Embryonic facial prominence (tissue), 1 donor: Measurements from ENCODE around the gene NRG2.

Experiments
- DNase-seq: peaks from one replicate; pipeline ENCODE4 v3.0.0-alpha.2; 2016; ENCODE audit errors: extremely low spot score

NRG2 gene

DNA sequence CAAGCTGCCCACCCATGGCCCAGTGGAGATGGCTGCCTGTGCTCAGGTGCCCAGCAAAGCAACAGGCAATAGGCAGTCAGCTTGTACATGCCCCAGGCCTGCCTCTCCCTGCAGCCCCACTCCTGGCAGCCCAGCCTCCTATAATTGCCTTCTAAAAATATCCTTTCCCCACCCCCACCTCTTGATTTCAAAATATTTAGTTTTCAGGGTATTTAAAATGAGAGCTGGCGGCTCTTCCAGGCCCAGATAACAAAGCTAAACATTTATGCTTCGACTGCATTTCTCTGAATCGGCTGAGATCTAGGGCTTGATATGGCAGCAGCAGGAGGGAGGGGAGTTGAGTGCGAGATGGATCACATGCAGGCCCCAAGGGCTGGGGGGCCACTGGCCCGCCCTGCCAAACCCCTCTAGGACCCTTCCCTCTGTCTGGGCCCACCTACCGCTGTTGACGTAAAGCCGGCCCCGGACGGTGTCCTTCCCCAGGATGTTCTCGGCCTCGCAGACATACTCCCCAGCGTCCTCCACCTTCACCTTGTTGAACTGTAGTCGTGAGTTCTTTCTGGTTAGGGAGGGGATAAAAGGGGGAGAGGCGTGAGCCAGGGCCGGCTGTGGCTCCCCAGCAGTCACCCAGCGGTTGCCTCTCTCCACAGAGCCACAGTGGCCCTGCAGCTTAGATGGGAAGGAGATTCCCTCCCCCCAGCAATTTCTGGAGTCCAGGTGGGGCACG is 162.5 kb downstream of the NRG2 start:
- DNase-seq = peak; percentile 13

GRCh38 chr5:139878093-139878492 is 165.0 kb downstream of the NRG2 start:
- no peak for DNase-seq

- DNase-seq = no peak
These were observed 165.9 kb downstream of the NRG2 start for GRCh38 chr5:139877129-139877597.

GRCh38 chr5:139875957-139876356 is 167.1 kb downstream of the NRG2 start:
- DNase-seq = no peak

DNA sequence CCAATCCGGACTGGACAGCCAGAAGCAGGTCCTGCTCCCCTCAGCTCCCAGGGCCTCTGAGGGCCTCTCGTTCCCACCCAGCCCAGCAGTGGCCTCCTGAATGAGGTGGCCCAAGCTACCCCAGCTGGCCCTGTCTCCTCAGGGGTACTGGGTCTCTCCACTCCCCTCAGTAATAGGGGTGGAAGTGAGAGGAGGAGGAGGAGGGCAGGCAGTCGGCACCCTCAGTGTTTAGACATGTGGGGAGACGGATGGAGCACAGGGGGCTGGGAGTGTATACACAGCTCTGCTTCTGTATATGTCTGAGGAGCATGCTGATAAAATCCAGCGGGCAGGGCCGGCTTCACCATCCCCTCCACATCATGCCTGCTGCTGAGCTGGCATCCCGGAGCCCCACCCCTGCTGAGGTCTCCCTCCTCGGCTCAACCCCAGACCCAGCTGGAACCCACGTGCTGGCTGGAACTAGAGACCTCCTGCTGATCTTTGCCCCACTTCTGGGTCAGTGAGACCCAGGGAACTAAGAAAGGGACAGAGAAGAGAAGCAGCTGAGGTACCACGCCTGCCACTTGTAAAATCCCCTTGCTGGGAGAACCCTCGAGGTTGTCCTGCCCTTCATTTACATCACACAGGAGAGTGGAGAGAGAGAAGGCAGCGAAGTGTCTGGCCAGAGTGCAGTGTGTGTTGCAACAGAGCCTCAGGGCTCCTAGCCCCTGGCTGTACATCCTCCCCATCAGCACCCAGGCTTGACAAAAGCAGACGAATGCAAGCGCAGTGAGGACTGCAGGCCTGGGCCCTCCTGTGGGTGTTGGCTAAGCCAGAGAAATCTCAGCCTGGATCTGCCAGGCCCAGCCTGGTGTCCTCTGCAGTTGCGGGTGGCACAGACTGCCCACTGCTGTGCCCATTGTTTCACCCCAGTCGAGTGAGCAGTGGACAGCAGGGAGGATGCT is 170.0 kb downstream of the NRG2 start:
- no peak for DNase-seq

GRCh38 chr5:139872052-139872766 is 170.9 kb downstream of the NRG2 start:
- no peak for DNase-seq

DNA sequence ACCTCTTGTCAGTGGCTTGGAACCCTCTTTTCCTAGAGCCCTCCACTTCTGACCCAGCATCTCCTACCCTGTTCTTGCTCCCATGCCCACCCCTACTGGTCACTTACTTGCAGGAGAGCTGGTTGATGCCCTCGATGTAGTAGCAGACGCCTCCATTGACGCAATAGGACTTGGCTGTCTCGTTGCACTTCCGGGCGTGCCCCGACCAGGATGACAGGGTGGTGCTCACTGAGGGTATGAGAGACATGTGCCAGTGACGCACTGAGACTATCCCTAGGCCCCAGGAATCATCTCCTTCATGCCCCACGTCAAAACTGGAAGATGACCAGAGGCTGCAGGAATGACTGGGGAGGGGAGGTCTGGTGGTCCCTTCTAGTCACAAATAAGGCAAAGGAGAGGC is 171.5 kb downstream of the NRG2 start:
- no peak for DNase-seq

DNA sequence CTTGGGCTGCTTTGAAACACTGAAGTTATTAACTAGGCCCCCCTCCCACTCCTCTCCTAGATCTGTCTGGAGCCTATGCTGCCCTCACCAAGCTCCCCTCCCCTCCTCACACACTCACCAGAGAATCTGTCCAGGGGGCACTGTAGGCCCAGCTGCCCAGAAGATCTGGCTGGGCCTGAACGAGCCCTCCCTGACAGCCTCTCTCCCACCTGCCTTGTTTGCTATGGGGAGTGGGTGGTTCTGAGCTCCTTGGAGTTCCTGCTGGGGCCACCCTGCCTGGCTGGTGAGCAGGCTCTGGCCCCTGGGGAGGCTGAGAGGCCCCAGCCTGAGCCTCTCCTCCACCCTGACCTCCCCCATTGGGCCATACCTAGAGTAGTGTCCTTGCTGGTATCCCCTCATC is 172.4 kb downstream of the NRG2 start:
- no peak for DNase-seq

GRCh38 chr5:139869042-139869790 is 173.9 kb downstream of the NRG2 start:
- no peak for DNase-seq

- no peak for DNase-seq
These were observed 175.5 kb downstream of the NRG2 start for GRCh38 chr5:139867581-139867980.

- no peak for DNase-seq
These were observed 176.0 kb downstream of the NRG2 start for GRCh38 chr5:139867109-139867508.

DNA sequence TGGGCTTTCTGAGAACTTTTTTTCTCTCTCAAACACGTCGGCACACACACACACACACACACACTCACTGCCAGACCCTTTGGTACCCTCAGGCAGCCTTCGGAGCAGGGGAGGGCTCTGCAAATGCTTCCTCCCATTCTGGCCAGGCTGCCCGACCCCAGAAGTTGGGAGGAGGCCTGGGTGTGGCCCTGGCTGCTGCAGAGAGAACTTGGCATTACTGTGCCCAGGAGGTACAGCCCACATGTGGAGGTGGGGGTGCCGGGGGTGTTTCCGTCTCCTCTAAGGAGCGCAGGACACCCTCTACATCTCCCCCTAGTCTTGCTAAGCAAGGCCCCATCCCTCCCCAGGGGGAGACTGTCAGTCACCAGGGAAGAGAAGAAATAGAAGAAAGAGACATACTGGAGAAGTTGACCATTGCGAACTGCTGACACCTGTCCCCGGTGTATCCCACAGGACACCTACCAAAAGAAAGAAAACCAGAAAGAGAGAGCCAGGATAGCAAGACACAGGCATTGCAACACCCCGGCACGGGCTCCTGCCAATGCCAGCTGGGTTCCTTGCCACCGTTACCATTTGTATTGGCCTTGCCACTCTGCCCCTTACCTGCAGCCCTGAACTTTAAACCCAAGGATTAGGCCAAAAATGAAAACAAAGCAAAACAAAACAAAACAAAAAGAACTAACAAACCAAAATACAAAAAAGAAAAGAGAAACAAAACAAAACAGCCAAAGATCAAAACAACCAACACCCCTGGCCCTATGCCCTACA is 178.2 kb downstream of the NRG2 start:
- no peak for DNase-seq

- no peak for DNase-seq
These were observed 179.1 kb downstream of the NRG2 start for GRCh38 chr5:139863855-139864558.

GRCh38 chr5:139863361-139863760 is 179.7 kb downstream of the NRG2 start:
- no peak for DNase-seq

DNA sequence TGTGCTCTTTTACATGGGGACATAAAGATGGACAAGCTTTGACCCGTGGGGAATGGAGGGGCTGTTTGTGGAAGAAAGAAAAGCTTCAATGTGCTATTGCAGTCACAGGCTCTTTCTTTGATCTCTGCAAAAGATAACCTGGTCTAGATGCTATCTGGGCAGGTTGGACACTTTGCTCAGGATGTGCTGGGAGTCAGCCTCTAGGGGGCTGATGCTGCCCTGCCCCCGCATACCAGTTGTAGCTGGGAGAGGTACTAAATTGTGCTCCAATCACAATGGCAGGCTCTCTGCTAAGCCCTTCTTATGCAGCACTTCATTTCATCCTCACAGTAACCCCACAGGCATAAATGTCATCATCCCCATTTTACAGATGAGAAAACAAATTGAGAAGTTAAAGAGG is 180.3 kb downstream of the NRG2 start:
- DNase-seq = no peak

DNA sequence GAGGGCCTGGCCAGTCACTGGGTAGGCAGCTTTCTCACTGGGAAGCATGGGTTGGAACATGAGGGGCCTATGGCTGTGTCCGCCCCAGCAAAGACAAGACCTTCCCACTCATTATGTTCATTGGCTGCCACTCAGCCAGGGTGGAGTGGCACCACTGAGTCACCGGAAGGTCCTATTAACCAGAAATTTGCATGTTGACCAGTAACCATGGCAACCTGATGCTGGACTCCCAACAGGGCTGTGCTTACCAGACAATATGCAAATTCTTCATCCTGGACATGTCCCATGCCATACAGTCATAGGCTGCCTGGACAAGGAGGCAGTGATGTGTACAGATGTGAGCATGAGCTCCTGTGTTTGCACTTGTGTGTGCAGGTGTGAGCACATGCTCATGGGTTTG is 180.8 kb downstream of the NRG2 start:
- no peak for DNase-seq

DNA sequence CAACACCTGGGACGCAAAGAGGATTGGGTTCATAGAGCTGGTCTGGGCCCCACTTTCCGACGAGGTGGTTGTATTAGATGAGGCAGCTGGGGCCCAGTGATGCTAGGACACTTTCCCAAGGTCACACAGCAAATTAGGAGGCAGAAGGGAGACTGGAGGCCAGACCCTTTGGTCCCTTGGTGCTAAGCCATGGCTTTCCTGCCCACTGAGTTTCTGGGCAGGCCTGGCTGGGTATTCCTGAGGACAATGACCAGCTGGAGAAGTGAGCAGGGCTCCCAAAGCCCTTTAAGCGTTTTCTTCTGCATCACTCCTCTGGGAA is 181.3 kb downstream of the NRG2 start:
- DNase-seq = no peak

DNA sequence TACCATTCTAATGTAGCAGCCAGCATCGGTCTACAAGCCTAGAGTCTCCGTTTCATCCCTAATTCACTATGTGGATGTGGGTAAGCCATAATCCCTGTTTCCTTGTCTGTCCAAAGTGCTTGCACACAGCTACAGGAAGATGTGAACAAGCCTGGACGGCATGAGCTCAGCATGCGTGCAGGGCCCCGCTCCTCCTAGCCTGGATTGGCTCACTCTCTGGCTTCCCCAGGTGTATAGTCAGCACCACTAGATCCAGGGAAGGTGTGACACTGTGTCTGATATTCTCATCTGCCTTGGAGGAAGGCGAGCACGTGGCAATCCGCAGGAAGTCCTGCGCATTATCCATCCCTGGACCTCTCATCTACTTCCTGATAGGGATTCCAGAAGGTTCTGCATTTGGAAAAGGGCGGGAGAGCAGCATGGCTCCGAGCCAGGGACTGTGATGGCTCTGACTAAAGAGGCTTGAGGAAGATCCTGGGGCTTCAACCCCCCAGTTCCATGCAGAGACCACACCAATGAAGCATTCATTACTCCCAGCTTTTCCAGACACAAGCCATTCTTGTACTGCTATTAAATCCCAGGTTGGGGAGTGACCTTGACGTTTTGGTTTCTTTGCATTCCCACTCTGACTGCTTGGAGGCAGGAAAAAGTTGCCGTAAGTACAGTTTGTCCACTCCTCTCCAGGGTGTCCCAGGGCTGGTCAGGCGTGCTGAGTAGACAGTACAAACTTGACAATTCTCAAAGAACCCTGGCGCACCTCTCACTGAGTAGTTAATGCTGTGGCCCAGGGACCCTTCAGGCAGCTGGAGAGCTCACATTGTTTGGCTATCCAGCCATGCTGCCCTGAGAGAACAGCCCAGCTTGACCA is 181.8 kb downstream of the NRG2 start:
- DNase-seq = no peak

DNA sequence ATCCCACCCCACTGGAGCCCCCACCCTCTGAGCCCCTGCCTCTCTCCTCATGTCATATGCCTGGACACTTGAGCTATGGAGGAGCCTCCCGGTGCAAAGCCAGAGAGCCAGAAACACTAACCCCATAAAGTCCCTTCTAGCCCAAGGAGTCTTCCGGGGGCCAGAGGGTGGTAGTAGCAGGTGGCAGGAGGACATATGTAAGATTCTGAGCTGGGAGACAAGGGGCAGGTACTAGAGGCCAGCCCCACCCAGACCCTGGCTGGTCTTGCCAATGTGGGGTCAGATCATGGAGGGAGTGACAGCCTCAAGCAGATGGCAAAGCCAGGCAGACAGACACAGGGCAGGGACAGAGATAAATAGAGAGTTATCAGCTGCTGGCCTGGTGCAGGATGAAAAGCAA is 184.1 kb downstream of the NRG2 start:
- DNase-seq = no peak
